ENCODE measurements around the gene JMJD1C.
"Not testable (repeated sequence)": the region's sequence is repeated elsewhere in the genome, so short reads cannot be mapped to it uniquely, and the experiment has no call there.

JMJD1C gene

DNA sequence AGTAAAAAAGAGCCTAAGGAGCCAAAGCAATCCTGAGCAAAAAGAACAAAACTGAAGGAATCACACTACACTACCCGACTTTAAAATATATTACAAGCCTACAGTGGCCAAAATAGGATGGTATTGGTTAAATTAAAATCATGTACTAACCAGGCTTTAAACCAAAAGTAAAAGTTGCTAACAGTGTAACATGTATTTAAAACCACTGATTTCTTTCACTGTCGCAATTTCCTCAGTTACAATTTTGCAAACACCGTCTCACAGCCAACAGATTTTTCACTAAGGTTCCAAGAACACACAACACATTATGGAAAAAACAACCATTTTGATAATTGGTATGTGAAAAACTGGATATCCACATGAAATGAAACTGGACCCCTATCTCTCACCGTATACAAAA is 74.0 kb downstream of the JMJD1C start:
- FAIRE-seq, result no peak

DNA sequence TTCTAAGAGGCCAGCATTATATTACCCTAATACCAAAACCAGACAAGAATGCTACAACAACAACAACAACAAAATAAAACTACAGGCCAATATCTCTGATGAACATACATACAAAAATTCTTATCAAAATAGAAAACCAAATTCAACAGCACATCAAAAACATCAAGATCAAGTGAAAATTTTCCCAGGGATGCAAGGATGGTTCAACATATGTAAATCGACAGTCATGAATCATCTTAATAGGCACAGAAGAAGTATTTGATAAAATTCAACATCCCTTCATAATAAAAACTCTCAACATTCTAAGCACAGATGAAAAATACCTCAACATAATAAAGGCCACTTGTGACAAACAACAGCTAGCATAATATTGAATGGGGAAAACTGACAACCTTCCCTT is 75.3 kb downstream of the JMJD1C start:
- FAIRE-seq, result no peak

DNA sequence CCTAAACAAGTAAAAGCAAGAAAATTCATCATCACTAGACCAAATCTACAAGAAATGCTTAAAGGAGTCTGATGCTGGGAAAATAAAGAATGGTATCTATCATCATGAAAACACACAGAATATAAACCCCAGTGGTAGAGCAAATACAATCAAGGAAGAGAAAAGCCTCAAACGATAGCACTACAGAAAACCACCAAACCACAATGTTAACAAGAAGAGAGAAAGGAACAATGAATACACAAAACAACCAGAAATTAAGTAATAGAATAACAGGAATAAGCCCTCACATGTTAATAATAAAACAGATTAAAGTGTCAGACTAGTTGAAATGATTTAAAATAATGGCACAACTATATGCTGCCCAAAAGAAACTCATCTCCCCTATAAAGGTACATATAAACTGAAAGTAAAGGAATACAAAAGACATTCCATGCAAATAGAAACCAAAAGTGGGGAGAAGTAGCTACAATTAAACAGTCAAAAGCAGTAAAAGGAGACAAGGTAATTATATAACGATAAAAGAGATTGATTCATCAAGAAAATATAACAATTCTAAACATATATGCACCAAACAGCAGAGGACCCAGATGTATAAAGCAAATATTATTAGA is 77.3 kb downstream of the JMJD1C start:
- no peak for FAIRE-seq

DNA sequence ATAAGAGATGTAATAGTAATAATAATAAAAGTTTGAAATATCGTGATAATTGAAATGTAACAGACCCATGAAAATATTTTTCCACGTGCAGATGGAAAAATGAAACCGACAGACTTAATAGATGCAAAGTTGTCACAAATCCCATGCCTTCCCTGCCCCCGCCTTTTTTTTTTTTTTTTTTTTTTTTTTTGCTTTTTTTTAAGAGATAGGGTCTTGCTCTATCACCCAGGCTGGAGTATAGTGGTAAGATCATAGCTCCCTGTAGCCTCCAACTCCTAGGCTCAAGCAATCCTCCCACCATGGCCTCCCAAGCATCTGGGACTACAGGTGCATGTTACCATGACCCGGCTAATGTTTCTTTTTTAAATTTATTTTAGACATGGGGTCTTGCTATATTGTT is 80.5 kb downstream of the JMJD1C start:
- FAIRE-seq, result no peak

DNA sequence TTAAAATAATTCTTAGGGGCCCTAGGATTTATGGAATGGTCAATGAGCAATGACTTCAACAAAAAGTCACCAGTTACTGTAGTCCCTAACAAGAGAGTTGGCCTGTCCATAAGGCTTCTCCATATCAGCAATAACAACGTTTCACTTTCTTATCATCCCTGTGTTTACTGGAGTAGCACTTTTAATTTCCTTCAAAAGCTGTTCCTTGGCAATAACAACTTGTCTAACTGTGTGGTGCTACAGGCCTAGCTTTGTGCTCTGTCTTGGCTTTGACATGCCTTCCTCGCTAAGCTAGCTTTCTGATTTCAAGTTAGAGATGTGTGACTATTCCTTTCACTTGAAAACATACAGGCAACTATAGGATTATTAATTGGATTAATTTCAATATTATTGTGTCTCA is 81.1 kb downstream of the JMJD1C start:
- FAIRE-seq, result no peak

DNA sequence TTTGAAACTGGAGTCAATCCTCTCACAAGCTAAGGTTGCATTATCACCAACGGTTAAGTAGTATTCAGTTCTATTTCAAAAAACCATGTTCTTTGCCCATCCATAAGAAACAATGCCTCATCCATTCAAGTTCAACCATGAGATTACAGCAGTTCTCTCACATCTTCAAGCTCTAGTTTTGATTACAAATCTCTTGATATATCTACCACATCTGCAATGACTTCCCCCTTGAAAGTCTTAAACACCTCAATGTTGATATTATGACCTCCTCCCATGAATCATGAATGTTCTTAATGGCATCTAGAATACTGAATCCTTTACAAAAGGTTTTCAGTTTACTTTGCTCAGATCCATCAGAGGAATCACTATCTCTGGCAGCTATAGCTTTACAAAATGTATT is 81.8 kb downstream of the JMJD1C start:
- no peak for FAIRE-seq

DNA sequence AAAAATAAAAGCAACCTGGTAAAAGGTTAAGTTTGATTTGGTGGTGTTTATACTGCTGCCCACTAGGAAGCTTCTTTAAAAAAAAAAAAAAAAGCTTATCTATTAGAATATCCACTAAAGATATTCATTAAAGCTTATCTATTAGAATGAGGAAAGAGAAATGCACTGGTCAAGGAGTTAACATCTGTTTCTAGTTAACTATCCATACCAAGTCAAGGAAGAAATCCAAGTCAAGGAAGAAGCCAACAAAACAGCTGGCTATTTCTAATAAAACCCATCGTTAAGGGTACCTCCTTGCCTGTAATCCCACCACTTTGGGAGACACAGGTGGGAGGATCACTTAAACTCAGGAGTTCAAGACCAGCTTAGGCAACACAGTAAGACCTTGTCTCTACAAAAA is 82.6 kb downstream of the JMJD1C start:
- FAIRE-seq, result no peak

DNA sequence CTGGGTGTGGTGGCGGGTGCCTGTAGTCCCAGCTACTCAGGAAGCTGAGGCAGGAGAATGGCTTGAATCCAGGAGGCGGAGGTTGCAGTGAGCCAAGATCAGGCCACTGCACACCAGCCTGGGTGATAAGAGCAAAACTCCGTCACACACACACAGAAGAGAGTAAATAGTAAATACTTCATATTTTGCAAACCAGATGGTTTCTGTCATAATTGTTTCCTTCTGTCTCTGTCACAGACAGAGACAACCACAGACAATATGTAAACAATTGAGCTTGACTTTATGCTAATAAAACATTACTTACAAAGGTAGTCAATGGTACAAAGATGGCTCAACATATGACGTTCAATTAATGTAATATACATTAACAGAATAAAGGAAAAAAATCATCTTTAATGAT is 83.7 kb downstream of the JMJD1C start:
- FAIRE-seq, result no peak

DNA sequence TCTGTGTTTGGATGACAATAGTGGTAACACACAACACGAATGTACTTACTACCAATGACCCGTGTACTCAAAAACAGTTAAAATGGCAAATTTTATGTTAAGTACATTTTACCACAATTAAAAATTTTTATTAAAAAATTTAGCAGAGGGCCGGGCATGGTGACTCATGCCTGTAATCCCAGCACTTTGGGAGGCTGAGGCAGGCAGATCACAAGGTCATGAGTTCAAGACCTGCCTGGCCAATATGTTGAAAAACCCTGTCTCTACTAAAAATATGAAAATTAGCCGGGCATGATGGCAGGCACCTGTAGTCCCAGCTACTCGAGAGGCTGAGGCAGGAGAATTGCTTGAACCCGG is 88.5 kb downstream of the JMJD1C start:
- FAIRE-seq, result not testable (repeated sequence)

DNA sequence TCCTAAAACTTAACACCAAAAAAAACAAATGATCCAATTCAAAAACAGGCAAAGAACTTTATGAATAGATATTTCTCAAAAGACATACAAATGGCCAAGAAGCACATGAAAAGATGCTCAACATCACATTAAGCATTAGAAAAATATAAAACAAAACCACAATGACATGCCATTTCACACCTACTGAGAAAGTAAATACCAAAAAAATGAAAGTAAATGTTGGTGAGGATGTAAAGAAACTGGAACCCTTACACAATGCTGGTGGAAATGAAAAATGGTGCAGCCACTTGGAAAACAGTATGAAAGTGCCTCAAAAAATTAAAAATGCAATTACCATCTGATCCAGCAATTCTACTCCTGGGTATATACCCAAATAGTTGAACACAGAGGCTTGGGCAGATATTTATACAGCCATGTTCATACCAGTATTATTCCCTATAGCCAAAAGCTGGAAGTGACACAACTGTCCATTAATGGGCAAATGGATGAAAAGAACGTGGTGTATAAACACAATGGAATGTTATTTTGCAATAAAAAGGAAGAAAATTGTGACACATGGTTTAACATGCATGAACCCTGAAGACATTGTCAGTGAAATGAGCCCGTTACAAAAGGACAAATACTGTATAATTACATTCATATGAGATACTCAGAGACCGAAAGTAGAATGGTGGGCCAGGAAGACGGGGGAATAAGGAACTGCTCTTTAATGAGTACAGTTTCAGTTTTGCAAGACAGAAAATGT is 89.0 kb downstream of the JMJD1C start:
- FAIRE-seq, result no peak

DNA sequence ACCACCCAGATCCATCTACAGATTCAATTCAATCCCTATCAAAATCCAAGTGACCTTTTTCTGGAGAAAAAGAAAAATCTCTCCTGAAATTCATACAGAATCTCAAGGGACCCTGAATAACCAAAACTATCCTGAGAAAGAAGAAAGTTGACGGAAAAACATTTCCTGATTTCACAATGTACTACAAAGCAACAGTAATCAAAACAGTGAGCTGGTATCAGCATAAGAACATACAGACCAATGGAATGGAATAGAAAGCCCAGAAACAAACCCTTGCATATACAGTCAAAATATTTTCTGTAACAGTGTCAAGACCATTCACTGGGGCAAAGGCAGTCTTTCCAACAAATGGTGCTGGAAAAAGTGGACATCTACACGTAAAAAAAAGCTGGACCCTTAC is 89.9 kb downstream of the JMJD1C start:
- no peak for FAIRE-seq

DNA sequence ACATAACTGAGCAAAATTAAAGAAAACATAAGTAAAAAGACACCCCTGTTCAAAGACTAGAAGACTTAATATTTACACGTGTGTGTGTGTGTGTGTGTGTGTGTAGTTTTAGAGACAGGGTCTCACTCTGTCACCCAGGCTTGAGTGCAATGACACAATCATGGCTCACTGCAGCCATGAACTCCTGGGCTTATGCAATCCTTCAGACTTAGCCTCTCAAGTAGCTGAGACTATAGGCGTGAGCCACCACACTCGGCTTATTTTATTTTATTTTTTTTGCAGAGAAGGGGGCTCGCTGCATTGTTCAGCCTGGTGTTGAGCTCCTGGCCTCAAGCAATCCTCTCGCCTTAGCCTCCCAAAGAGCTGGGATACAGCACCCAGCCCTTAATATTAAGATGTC is 90.3 kb downstream of the JMJD1C start:
- no peak for FAIRE-seq

DNA sequence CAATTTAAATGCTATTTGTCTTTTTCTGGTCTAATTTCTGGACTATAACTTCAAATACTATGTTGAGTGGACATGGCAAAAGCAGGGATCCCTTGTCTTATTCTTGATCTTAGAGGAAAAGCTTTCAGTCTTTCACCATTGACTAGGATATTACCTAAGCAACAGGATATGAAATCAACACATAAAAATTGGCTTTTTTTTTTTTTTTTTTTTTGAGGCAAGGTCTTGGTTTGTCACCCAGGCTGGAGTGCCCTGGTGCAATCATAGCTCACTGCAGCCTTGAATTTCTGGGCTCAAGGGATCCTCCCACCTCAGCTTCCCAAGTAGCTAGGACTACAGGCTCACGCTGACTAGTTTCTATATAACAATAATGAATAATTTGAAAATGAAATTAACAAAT is 90.8 kb downstream of the JMJD1C start:
- no peak for FAIRE-seq

DNA sequence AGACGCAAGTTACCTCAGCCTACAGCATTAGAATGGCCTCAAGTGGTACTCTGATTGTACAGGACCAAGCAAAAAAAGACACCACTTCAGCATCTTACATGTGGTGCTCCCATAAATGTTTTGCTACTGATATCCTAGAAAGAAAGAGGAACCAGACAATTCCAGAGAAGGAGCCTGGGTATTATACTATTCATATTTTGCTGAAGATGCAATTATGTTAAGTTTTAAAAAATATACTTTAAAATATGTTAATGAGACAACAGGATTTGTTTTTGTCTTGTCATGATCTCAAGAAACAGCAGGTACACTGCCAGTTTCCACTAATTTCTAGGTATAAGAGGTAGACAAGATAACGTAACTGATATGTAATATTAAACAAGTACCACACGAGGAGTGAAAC is 92.6 kb downstream of the JMJD1C start:
- FAIRE-seq, result no peak

DNA sequence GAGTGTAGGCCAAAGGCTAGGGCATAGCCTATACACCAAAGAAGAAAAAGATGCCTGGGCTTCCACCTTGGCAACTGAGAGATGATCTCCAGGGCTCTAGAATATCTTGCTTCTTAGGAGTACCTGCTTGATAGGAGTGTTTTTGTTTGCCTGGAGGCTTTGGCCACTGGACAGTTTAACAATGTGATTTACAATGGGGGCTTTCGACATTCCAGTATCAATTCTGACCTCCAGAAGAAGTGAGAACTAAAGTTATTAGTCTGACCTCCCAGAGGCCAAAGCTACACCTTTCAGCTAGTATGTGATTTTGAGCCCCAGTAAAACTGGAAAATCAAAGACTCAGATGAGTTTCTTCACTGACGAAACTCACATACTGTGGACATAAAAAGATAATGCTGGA is 96.1 kb downstream of the JMJD1C start:
- FAIRE-seq, result no peak

DNA sequence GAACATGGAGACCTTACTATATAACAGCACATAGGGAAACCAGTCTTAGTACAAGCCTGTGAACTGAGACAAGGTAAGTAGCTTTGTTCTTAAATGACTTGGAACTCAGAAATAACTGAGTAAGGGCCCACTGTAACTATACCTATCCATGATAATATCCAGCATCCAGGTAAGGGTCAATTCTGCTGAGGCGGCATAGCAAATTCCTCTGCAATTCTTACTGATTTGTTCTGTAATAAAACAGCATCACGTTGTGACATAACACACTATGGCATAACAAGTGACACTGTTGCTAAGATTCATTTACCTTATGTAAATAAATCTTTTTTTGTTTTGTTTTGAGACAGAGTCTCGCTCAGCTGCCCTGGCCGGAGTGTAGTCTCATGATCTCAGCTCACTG is 97.4 kb downstream of the JMJD1C start:
- no peak for FAIRE-seq

DNA sequence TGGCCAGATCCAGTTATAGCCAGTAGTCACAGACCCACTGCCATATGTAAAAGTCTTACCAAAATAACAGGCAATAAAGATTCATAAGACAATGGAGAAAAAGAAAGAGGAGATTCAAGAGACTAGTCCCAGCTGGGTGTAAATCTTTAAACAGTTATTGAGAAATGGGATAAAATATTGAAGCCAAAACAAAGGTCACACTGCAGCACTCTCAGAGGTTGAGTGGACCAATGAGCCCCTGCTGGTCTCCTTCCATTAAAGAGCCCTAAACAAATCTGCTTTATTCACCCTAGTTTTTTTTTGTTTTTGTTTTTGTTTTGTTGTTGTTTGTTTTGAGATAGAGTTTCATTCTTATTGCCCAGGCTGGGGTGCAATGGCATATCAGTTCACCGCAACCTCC is 98.8 kb downstream of the JMJD1C start:
- no peak for FAIRE-seq

DNA sequence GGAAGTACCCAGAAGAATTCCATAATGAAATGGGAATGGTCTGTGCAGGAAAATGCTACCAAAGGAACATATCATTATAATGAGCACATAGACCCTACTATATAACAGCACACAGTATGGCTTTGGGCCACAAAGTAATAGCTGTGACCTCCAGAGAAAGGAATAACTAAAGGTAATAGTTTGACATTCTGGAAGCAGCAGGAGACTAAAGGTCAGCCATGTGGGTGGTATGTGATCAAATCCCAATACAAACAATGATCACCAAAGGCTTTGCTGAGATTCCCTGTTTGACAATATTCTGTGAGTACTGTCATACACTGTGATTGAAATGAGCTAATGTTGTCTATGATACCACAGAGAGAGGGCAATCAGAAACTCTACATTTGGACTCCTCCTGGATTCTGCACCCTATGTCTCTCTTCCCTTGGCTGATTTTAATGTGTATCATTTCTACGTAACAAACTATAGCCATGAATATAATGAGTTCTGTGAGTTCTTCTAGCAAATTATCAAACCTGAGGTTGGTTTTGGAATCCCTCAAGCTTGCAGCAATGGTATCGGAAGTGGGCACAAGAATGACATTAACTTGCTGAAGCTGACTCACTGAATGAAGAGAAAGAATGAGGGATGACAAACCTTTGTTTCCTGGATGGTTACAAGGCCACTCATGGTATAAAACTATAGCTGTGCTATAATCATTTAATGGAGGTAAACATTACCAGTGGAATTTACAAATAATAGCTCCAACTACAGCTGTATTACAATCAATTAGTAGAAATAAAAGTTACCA is 99.6 kb downstream of the JMJD1C start:
- no peak for FAIRE-seq

DNA sequence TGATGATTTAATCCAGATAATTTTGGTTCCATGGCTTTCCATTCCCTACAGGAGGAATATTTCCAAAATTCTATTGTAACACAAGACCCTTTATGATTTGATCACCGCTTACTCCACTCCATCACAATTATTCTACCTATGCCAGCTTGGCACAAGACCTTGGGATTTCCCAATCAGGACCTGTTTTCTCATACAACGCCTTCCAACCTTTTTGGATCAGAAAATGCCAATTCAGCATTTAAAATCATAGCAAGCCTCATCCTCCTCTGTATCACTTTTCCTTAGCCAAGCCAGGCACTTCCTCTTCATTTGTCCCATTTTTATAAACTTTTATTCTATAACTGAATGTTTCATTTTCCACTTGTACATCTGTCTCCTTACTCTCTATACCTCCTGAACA is 100.9 kb downstream of the JMJD1C start:
- FAIRE-seq, result no peak

DNA sequence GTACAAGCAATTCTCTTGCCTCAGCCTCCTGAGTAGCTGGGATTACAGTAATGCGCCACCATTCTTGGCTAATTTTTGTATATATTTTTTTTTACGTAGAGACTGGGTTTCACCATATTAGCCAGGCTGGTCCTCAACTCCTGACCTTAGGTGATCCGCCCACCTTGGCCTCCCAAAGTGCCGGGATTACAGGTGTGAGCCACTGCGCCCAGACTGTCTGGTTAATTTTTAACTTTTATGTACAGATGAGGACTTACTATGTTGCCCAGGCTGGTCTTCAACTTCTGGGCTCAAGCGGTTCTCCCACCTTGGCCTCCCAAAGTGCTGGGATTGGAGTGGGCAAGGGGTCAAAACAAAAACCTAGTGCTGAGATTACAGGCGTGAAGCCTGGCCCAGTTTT is 101.8 kb downstream of the JMJD1C start:
- FAIRE-seq, result no peak

DNA sequence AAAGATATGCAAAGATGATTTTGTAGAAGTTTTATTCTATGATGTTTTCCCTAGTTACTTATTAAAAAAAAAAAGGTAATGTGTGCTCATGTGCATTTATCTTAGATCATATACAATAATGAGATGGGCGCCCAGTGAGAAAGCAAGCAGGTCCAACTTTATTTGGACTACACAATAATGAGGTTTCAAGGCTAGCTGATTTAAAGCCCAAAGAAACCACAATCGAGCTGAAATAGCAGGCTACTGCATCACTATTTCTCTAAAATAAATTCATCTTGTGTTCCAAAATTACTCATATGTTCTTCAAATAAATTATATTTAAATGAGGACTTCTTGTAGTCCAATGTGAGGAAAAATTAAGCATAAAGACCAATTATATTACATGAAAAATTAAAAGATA is 110.1 kb downstream of the JMJD1C start:
- FAIRE-seq, result no peak

DNA sequence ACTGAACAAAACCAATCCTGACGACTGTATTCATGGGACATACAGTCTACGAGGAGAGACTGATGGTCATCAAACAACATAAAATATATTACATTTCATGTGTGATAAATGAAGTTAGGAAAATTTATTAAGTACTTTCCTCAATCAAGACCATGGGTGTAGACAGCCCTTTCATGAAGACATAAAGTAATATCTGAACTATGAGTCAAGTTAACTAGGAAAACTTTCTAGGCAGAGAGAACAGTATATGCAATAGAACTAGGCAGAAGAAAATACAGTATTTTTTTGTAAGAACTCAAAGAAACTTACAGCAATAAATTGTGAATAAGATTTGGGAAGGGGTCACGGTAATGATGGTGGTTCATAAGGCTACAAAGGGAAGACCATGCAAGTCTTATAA is 112.8 kb downstream of the JMJD1C start:
- FAIRE-seq, result no peak

DNA sequence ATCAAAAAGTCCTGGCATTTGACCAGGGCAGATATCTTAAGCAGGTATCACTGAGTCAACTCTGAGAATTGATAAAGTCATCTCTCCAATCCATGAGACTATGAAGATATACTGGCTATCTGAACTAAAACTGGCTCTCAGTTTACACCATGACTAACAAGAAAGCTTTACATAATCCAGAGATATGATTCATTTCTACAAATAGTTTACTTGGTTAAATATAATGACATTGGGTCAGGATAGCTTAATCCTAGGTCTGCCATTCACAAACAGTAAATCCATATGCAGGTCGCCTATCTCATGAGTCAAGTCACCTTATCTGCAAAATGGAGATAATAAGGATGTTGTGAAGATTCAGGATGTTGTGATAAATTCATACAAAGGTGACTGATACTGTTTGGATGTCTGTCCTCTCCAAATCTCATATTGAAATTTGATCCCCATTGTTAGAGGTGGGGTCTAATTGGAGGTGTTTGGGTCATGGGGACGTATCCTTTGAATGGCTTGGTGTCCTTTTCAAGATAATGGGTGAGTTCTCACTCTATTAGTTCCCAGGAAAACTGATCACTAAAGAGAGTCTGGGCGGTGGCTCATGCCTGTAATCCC is 117.4 kb downstream of the JMJD1C start:
- no peak for FAIRE-seq

DNA sequence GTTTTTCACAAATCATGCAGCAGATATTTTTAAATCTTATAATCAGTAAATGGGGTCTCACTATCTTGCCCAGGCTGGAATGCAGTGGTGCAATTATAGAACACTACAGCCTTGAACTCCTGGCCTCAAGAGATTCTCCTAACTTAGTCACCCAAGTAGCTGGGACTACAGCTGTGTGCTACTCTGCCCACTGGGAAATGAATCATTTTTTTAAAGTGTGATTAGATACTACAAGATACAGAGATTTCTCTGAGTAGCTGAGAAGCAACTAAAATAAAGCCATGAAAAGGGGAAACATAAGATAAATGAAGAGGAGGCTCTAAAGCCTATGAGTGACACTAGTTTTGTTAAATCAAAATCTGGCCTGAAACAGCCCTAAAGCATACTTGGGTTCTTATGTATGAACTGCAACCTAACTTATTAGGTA is 119.7 kb downstream of the JMJD1C start:
- no peak for FAIRE-seq

Measured in TTC549 (cell line).